ENCODE data around the gene PSD4. TPM values are rescaled to one million over a fixed set of nuclear protein-coding genes. Genes with fewer than 3 reads are reported as not detected.

The PSD4 gene
- total RNA-seq, 1 donor from 2014 or later: 2.6 TPM

GRCh38 chr2:113198048-113198789 lies 24.4 kb downstream of the PSD4 start:
- no peak for ATAC-seq (ENCODE audit: poor library complexity)

DNA sequence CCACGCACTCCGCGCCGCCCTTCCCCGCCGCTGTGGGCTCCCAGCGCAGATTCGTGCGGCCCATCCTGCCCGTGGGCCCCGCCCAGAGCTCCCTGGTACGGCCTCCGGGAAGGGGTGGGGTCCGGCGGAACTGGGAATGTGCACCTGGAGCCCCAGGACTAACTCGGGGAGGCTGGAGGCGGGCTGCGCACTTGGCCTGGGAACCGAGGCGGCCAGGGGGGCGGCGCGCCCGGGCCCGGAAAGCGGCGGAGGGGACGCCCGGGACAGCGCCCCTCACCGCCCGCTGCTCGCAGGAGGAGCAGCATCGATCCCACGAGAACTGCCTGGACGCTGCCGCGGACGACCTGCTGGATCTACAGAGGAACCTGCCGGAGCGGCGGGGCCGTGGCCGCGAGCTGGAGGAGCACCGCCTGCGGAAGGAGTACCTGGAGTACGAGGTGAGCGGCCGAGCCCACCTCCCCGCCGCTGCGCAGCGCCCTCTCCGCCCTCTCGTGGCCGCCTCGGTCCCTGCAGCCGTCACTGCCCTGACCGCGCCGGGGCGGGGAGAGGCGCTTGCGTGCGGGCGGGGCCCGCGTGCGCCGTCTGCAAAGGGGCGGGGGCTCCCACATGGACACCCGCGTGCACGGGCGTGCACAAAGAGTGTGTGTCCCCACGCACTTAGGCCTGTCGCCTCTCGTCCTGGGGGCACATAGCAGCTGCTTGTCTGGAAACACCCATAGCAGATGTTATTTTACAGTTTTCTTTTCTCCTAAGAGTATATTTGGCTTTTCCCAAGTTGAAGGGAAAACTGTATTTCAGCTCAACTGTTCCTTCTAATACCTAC lies 25.2 kb downstream of the PSD4 start:
- ATAC-seq (ENCODE audit: poor library complexity): peak; percentile 96
- intact Hi-C loops (cut with DNase I): loop anchor here (5.0 kb wide), 1 partner anchor 62 kb away; no protein-coding TSS in a partner anchor
- peak; percentile 89 for DNase-seq

More at GRCh38 chr2:113198048-113198789, 24.4 kb downstream of the PSD4 start:
- DNase-seq: no peak
- intact Hi-C loops (cut with DNase I): loop anchor here (5.0 kb wide), 1 partner anchor 61 kb away; no protein-coding TSS in a partner anchor

- no peak for DNase-seq
- intact Hi-C loops (cut with DNase I): loop anchor here (5.0 kb wide), 2 partner anchors 42 to 172 kb away; no protein-coding TSS in a partner anchor
- no peak for ATAC-seq (ENCODE audit: poor library complexity)
Measured at GRCh38 chr2:113200236-113200635, 26.5 kb downstream of the PSD4 start.

DNA sequence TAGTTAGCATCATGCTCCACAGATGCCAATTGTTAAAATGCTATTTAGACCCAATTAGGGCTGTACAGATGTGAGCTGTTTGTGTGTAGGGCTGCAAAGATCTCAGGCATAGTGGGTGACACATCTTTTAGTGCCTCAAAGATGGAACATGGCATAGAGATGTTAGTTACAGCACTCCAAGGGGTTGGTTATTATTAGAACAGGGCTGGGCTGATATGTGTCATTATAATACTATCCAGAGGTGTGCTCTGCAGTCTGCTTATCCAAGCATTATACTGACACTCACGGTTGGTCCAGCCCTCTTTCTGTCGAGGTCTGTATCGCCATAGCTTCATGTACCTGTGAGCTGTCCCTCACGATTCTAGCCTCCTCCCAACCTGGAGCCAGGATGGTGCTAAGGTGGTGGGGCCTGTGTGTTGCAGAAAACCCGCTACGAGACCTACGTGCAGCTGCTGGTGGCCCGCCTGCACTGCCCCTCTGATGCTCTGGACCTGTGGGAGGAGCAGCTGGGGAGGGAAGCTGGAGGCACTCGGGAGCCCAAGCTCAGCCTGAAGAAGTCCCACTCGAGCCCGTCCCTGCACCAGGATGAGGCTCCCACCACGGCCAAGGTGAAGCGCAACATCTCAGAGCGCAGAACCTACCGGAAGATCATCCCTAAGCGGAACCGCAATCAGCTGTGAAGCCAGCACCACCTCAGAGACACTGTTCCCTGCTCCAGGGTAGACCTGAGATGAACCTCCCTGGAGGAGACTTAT lies 27.1 kb downstream of the PSD4 start:
- intact Hi-C loops (cut with DNase I): loop anchor here (5.0 kb wide), 2 partner anchors 41 to 171 kb away; no protein-coding TSS in a partner anchor
- DNase-seq (no peak), ATAC-seq (ENCODE audit: poor library complexity) (no peak)

DNA sequence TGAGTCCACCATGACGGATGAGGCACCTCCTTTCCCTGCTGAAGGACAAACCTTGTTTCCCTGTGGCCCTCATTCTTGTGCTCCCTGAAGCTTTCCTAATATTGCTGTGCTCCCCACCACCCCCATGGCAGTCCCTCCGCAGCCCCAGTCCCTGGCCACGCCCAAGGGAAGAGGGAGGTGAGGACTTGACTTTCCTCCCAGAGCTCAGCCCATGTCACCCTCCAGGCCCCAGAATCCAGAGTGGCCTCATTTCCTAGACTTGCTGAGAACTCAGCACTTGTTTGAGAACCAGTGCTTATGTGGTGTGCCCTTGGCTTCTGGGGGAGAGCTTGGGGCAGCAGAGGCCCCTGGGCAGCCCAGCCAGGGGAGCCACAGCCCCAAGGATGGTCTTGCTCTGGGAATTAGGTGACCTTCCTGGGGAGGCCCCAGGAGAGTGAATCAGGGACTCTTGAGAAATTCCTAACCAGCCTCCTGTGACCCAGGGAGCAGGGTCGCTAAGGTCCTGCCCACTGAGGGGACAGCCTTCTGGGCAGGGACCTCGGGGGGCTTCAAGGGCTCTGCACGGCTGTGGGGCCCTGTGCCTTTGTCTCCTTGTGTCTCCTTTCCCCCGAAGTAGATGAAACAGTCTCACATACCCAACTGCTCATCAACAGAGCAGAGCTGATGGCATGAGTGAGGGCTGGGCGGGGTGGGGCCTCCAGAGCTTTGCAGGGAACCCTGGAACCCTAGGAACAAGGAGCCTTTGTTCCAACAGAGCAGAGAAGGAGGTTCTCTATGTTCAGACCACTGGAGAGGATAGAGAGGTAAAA lies 27.9 kb downstream of the PSD4 start:
- intact Hi-C loops (cut with DNase I): loop anchor here (5.0 kb wide), 2 partner anchors 41 to 171 kb away; no protein-coding TSS in a partner anchor
- DNase-seq: no peak
- ATAC-seq (ENCODE audit: poor library complexity): no peak

DNA sequence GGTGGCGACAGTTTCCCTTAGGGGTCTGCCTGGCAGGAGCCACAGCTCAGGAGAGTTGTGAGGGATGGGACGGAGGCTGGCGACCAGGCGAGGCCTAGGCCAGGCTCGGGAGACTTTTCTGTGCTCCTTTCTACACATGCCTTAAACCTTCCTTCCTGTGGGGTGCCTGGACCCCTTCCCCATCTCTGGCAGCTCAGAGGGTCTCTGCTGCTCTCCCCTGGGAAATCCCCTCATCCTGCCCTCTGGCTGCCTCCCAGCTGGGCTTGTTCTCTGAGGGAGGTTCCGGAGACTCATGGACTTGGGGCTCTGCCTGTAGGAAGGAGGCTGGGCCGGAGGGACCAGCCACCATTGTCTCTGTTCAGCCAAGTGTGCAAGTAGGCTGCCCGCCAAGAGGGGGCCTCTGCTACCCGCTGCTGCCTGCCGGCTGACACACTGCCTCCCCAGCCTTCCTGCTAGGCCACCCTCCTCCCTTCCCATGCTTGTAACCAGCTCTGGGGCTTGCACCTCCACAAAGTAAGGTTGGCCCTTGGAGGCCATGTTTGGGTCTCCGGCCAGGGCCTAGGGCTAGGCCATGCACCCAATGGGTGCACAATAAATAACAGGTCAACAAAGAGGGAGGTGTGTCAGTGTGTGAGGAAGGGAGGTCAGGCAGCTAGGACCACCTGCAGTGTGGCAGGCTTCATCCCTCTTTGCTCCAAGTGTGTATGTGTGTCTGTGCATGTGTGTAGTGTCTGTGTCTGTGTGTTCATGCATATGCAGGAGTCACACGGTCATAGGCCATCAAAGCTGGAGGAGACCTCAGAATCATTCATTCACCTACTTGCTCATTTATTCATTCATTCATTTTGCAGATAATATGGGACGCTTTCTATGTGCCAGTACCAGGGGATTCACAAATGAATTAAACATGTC lies 28.8 kb downstream of the PSD4 start:
- DNase-seq (no peak), ATAC-seq (ENCODE audit: poor library complexity) (no peak)
- intact Hi-C loops (cut with DNase I): loop anchor here (5.0 kb wide), 2 partner anchors 40 to 170 kb away; no protein-coding TSS in a partner anchor

DNA sequence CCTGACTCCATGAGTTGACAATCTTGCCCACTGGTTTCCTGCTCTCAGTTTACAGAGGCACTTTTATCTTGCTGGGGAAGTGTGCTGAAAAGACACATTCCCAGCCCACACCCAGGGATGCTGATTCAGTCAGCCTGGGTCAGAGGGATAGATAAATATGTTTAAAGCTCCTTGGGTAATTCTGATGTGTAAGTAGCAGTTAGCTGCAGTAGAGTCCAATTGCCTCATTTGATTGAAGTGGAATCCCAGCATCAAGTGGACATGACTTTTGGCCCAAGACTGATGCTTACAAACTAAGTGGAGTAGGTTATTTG lies 29.4 kb downstream of the PSD4 start:
- intact Hi-C loops (cut with DNase I): loop anchor here (5.0 kb wide), 2 partner anchors 39 to 169 kb away; no protein-coding TSS in a partner anchor
- no peak for ATAC-seq (ENCODE audit: poor library complexity)
- DNase-seq: no peak

DNA sequence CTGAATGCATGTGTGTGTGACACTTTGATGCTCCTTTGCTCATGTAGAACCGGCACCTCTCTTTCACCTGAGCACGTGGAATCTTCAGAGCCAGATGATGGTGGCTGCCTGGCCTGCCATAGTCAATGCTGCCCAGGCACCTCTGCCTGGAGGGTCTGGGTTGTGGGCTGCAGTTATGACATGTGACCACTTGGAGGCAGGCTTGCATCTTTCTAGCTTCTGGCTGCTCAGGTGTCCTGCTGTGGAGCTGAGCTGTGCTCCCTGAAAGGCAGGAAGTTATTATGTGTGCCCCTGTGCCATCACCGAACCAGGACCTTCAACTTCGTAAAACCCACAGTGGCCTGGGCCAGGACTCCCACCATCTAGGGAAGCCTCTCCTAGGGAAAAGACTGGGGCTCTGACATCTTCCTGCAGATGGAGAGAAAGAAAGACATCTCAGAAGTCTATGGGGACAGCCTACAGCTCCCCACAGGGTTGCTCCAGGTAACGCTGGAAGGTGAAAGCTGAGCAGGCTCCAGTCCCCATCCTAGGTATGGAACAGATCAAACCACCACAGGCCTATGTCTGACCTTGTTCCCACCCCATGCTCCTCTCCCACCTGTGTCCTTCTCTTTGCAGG lies 30.2 kb downstream of the PSD4 start:
- intact Hi-C loops (cut with DNase I): loop anchor here (5.0 kb wide), 2 partner anchors 38 to 168 kb away; no protein-coding TSS in a partner anchor
- peak; percentile 75 for DNase-seq
- ATAC-seq (ENCODE audit: poor library complexity): peak; percentile 82

- DNase-seq (no peak), ATAC-seq (ENCODE audit: poor library complexity) (no peak)
- intact Hi-C loops (cut with DNase I): no loop called here
Measured at GRCh38 chr2:113206251-113206650, 32.5 kb downstream of the PSD4 start.

GRCh38 chr2:113207021-113207420 lies 33.2 kb downstream of the PSD4 start:
- DNase-seq (no peak), ATAC-seq (ENCODE audit: poor library complexity) (no peak)
- intact Hi-C loops (cut with DNase I): no loop called here

DNA sequence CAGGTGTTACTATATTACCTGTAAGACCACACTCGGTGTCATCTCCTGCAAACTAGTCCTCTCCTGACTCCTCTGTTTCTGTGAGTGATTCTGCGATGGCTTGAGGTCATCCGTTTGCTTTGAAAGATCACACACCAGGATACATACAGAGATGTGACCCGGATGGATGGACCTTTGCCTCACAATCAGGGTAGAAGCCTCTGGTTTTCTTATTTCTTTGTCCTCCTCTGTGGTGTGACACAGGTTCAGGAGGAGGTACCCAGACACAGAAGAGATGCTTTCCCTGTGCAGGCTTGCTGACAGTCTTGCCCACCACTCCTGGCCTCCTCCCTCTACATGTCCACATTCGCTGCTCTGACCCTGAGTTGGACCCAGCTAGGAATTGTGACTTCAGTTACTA lies 34.6 kb downstream of the PSD4 start:
- intact Hi-C loops (cut with DNase I): no loop called here
- ATAC-seq (ENCODE audit: poor library complexity): no peak
- DNase-seq: no peak

DNA sequence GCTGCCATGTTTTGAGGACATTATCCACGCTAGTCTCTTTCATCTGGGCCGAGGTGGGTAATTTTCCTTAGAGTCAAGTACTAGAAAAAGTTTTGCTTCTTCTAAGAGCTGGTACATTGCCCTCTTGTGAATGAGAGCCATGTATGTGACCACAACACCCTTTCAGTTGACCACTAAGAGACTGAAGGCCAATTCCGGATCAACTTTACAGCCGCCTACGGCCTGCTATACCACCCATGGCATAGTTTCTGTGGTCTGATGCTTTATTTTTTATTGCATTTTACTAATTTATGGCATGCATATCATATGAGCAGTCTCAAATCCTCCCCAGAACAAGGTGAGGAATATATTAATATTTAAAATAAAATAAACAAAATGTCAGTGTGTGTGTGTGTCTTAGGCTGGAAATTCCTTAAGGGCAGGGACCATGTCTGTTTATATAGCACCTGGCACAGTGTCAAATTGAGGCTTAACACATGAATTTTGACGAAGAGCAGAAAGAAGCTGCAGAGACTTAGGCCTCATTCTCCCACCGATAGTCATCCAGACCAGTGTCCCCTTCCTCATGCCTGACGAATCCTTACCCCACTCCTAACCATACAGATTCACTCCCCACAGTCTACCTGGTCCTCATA lies 35.4 kb downstream of the PSD4 start:
- ATAC-seq (ENCODE audit: poor library complexity): no peak
- intact Hi-C loops (cut with DNase I): no loop called here
- no peak for DNase-seq

GRCh38 chr2:113209646-113210171 lies 35.9 kb downstream of the PSD4 start:
- ATAC-seq (ENCODE audit: poor library complexity): no peak
- intact Hi-C loops (cut with DNase I): loop anchor here (2.0 kb wide), 1 partner anchor 25 kb away; no protein-coding TSS in a partner anchor
- no peak for DNase-seq

DNA sequence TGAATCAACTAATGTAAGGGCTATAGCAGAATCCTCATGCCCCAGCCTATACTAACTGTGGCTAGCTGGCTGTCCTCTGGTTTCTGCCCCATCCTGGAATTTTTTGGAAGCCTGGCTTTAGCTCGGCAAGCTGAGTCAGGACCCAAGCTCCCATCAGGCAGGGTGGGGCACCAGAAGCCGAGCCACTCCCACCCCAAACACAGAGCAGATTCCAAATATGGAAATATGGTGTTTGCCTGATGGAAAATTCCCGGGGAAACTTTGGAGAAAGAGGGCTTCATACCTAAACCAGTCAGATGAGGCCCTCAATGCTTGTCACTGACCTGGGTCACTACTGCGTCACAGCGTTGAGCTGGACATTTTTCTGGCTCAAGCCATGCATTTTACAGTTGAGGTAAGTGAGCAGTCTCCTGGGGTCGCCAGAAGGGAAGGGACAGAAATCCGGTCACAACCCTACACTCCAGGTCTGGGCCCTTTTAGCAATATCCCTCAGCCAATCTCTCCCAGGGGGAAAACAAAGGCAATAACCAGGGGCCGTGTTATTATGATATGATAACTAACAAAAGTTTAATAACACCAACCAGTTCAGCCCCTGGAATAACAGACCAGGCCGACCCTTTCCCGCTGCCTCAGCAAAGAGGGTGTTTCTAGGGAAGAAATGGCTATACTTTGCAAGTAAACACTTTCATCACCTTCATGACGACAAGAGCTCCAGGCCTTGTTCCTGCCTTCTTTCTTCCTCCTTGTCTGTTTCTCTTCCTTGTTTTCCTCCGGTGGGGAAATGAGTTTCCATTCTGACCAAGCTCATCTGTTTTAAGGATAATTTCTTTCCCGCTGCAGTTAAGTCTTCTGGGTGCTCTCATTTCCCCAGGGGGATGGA lies 37.7 kb downstream of the PSD4 start:
- peak; percentile 65 for DNase-seq
- intact Hi-C loops (cut with DNase I): loop anchor here (2.0 kb wide), 1 partner anchor 23 kb away; no protein-coding TSS in a partner anchor
- ATAC-seq (ENCODE audit: poor library complexity): peak; percentile 57

Data from Right ventricle myocardium superior (tissue), 1 donor.